Measurements from ENCODE around the gene MMEL1.
"Not testable (repeated sequence)": the region's sequence is repeated elsewhere in the genome, so short reads cannot be mapped to it uniquely, and the experiment has no call there.

MMEL1 gene

DNA sequence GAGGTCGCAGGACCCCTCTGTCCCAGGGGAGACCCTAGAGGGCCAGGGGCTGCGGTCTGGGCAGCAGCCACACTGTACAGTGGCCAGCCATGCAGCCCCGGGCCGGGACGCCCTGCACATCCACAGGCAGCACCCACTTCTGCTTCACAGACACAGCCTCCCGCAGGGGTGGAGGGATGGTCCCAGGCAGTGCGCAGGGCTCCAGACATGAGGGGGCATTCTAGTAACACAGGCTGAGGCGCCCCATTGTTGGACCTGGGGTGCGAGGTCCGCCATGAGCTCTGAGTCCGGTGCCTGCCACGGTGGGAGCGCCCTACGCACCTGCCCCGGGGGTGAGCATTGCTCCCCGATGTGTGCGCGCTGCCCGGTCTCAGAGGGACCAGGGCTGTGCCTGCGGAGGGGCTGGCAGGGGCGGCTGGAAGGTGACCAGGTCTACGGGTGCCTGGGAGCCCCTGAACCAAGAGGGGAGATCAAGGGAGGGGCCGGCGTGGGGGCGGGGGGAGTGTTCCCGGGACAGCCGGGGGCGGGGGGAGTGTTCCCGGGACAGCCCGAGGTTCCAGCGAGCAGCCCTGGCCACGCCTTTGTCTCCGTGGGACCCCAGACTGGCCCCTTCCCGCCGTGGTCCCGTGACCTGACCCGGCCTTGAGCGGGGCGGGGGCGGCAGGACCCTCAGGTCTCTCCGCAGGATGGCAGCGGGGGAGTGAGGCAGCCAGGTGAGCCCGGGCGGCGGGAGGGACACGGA lies 4.5 kb downstream of the MMEL1 start:
- no peak for DNase-seq (ENCODE audit: low spot score)

DNA sequence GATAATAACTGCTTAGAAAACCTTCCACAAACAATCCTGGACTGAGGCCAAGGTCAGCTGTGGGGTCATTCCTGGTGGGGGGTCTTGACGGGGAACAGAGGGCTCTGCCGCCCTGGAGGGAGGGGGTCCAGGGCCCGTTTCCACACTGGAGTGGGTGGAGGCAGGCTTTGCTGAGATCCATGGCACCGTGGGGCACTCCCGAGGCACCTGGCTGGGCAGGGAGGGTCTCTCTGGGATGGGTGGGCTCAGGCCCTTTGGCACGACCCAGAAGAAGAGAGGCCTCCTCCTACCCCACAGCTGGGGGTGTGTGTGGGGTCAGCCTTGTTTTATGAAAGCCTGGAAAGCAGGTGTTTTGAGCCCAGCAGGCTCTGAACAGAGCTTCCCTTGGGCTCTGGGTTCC lies 5.1 kb downstream of the MMEL1 start:
- no peak for DNase-seq (ENCODE audit: low spot score)

DNA sequence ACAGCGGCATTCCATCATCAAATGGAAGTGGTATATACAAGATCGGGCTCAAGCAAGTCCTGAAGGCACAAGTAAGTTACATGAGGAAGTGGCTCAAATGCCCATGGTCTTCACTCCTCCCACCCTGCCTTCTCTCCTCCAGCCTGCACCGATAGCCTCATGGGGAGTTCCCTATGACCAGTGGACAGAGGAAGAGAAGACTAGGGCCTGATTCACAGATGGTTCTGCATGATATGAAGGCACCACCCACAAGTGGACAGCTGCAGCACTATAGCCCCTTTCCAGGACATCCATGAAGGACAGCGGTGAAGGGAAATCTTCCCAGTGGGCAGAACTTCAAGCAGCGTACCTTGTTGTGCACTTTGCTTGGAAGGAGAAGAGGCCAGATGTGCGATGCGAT lies 7.1 kb downstream of the MMEL1 start:
- DNase-seq (ENCODE audit: low spot score) = not testable (repeated sequence)

DNA sequence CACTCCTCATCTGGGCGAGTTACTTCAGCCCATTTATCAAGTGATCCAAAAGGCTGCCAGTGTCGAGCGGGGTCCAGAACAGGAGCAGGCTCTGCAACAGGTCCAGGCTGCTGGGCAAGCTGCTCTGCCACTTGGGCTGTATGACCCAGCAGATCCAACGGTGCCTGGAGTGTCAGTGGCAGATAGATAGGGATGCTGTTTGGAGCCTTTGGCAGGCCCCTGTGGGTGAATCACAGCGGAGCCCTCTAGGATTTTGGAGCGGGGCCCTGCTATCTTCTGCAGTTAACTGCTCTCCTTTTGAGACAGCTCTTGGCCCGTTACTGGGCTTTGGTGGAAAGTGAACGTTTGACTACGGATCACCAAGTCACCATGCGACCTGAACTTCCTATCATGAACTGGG lies 7.5 kb downstream of the MMEL1 start:
- no peak for DNase-seq (ENCODE audit: low spot score)

DNA sequence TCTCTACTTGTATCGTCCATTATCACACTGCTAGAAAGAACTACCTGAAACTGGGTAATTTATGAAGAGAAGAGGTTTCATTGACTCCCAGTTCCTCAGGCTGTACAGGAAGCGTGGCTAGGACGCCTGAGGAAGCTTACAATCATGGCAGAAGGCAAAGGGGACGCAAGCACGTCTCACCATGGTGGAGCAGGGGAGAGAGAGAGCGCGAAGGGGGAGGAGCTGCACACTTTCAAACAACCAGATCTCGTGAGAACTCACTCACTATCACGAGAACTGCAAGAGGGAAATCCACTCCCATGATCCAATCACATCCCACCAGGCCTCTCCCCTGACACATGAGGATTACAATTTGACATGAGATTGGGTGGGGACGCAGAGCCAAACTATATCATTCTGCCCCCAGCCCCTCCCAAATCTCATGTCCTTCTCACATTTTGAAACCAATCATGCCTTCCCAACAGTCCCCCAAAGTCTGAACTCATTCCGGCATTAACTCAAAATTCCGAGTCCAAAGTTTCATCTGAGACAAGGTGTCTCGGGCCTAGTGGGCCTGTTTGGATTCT lies 8.0 kb downstream of the MMEL1 start:
- DNase-seq (ENCODE audit: low spot score) = no peak

DNA sequence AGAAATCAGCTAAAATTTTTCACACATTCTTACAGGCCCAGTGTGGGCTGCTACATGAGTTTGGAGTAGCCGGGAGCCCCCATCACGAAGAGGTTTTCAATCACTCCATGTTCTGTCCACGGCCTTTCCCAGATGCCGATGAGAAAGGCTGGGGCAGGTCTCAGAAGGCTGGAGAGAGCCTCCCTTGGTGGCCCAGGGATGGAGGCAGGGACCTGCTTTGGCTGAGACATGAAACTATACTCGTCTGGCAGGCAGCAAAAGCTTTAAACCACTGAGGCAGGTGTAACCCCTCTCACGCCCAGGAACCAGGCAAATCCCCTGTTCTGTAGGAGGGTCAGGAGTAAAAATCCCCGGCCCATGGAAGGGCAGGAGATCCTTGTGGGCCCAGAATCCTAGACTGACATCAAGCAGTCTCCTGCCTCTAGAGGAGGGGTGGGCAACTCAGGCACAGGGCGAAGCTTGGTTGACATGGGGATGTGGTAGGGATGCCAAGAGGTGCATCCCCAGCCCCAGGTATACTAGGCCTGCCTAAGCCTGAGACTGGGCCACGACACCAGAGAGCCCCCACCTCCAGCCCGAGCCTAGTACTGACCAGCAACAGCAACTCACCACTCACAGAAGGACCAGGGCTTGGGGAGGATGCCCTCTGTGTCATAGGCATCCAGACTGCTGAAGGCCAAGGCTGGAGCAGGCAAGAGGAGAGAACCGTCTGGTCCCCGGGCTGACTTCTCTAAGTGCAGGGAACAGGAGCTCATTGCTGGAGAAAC lies 9.1 kb downstream of the MMEL1 start:
- DNase-seq (ENCODE audit: low spot score) = no peak

DNA sequence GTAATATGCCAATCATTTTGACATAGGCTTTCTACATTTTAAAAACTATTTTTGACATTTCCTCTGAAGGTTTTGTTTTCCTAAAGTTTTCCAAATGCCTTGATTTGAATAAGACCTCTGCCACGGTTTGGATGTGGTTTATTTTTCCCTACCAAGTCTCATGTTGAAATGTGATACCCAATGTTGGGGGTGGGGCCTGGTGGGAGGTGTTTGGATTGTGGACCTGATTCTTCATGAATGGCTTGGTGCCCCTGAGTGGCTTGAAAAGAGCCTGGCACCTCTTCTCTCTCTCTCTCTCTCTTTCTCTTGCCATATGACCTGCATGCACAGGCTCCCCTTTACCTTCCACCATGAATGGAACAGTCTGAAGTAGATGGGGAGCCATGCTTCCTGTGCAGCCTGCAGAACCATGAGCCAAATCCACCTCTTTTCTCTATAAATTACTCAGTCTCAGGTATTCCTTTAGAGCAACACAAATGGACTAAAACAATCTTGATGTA lies 14.8 kb downstream of the MMEL1 start:
- no peak for DNase-seq (ENCODE audit: low spot score)

DNA sequence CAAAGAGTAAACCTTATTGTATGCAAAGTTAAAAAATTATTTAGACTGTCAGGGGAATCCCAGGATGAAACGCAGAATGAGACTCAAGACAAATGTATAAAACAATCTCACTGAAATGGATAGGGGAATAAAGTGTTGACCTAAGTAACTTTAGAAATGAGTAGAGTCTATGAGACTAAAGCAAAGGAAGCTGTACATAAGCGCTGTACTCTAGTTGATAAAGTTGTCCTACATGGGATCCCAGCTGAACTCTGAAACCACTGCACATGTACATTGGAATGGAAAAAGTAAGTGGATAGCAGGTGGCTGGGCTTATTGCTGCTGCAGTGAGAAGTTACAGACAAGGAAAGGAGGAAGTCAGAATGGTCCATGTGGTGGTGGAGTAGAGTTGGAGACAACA lies 18.7 kb downstream of the MMEL1 start:
- DNase-seq (ENCODE audit: low spot score) = no peak

DNA sequence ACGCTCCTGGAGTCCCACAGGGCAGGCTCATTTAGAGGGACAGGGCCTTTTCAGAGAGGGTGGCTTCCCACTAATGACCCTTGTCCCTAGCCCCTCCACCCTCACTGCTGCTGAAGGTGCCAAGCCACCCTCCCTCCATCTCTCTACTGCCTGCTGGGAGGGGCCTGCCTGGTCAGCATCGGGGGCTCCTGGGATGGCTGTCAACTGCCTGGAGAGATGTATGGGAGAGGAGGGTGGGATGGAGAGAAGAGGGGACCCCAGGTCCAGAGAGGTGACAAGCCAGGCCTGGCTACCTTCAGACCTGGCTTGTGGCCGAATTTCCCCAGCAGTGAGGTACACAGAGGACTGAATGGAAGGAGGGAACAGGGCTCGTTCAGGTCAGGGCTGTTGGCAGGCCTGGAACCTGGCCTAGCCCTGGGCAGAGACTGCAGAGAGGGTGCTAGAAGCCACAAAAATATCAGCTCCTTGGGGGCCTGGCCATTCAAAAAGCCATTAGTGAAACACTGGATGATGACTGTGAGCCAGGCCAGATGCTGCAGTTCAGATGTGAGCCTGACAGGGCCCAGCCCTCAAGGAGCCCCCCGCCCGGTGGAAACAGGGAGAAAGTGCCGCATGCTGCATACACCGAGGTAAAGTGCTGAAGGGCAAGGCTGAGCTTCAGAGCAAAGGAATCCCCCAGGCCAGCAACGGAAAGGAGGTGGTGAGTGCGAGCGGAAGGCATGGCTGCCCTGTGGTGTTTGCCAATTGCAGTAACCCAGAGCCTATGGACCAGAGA lies 20.0 kb downstream of the MMEL1 start:
- DNase-seq (ENCODE audit: low spot score) = no peak

DNA sequence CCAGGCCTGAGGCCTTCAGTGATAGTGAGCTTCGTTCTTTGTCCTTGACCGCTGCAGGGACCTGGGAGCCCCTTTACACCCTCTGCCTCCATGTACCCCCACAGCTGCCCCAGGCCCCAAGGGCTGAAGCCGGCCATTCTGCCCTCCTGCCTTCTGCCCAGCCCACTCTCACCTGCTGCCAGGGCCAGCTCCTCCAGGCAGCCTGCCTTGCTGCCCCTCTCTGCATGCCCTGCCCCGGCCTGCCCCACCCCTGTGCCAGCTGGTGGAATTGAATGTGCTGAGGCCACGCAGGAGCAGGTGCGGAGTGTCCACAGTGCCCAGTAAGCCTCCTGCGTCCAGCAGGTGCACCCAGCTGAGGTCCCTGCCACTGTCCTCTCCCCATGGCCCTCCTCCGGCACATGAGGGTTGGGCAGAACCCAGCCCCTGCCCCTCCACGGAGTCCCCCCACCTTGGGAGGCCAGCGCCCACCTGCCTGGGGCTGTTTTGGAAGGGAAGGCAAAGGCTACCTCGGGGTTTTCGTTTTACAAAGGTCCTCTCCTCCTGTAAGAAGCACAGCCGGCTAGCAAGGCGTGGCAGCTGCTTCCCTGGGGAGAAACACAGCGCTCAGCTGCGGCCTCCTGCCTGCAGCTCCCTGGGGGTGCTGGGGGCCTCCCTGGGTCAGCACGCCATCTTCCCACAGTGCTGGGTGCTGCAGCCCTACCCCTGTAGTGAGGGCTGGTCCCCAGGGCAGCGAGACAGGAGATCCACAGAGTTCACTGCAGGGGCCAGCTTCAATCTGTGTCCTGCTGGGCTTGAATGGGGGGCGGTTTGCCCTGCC lies 21.0 kb downstream of the MMEL1 start:
- DNase-seq (ENCODE audit: low spot score) = no peak

DNA sequence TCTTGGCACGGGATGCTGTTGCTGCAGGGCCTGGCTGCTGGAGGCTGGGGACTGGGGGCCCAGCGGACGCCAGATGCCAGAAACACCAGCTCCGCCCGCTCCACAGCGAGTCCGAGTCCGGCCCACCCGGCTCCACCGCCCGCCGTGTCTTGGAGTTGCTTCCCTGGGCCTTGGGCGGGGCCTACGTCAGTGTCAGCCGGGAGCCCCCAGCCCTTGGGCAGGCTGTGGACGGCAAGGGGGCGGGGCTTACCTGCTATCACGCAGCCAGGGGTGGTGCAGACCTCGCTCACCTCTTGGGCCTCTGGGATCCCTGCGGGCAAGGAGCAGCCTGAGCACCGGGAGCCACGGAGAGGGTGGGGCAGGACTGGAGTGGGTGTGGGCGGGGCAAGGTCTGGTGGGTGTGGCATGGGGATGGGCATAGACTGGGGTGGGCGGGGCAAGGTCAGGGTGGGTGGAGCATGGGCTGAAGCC lies 21.8 kb downstream of the MMEL1 start:
- no peak for DNase-seq (ENCODE audit: low spot score)

DNA sequence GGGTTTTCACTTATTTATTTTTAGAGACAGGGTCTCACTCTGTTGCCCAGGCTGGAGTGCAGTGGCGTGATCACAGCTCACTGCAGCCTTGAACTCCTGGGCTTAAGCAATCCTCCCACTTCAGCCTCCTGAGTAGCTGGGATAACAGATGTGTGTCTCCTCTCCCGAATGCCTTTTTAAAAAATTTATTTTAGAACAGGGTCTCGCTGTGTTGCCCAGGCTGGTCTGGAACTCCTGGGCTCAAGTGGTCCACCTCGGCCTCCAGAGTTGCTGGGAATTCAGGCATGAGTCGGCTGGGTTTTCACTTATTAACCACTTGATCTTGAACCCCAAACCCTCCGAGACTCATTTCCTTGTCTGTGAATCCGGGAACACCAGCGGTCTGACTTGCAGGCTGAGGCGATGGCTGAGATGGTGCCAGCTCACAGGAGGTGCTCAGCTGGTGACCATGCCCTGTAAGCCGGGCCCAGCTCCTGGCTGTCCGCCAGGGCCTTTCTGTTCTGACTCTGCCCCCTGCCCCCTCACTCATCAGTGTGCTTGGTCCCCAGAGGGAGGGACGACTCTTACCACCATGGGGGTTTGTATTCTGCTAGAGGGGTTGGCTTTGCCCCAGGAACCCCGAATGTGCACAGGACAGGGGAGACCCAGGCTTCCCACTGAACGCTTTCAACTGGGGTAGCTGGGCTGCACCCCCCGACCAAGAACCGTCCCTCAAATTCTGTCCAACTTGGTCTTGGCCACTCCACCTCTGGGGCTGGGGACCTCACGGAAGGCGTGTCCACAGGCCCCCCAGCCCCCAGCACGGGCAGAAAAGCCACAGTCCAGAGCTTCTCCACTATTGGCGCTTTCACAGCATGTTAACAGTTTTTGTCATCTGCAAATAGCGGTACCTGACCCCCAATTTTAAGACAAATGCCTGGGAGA lies 22.5 kb downstream of the MMEL1 start:
- DNase-seq (ENCODE audit: low spot score) = no peak

DNA sequence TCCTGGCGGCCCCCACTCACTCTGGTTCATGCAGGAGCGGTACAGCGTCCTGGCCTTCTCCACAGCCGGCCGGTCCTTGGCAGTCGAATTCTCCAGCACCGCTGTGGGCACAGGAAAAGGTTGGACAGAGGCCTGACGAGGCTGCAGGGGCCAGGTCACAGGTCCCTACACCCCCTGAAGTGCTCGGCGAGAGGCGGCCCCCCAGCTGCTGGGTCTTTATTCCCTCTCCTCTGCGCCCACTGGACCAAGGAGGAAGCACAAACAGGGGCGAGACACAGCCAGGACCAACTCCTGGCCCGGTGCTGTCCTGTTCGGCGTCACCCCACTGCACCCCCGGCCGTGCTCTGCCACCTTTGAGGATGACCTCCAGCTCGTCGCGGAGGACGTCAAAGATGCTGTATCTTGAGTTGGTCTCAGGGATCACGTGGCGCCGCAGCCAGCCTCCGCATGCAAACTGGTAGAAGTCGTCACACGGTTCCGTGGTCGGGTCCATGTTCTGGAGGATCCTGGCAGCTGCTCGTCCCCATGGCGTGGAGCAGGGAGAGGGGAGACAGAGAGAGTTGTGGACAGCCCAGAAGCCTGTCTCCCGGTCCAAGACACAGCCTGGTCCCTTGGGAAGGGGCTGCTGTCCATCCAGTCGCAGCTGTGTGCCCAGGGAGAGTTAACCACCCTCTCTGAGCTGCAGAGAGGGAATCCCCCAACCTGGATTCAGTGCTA lies 23.3 kb downstream of the MMEL1 start:
- no peak for DNase-seq (ENCODE audit: low spot score)

DNA sequence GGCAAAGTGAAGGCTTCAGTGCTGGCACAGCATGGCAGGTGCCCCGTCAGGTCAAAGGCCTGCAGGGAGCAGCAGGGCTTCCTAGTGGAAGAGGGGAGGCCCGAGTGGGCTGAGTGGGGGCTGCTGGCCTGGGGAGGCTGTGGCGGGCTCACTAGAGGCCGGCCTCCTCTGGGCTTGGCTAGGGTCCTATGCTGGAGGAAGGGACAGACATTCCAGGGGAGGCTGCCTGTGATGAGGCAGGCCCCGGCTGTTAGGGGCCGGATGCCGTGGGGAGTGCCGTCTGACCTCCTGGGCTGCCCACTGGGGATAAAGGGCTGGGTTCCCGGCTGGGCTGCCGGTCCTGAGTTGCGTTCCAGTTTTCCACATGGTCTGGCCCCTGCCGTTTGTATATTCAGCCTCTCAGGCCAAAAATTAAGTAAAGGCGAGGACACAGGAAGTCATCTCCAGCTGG lies 25.1 kb downstream of the MMEL1 start:
- DNase-seq (ENCODE audit: low spot score) = no peak

DNA sequence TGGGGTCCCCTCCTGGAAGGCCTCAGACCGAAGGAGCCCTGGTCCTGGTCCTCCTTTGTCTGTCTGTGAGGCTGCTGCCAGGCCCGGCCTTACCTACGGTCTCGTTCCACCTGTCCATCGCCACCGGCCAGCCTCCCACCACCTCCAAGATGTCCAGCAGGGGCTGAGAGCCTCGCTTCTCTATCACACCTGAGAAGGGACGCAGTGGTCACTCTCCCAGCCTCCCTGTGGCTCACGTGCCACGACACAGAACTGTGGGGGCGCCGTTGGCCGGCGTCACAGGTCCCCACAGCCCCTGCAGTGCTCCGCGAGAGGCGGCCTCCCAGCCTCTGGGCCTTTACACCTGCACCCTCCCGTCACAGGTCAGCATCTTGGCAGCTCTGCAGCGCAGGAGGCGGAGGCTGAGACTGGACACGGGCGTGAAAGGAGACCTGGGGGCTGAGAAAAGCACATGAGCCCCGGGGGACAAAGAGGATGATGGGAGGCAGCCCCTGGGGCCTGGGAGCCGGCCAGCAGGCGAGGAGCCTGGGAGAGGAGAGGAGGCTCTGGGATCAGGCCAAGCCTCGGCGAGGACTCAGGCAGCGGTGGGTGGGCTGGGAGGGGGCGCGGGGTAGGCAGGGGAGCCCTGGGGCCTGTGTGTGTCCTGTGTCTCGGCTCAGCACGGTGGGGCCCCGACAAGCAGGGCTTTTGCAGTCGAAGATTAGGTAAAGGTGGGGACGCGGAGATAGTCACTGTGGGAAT lies 25.8 kb downstream of the MMEL1 start:
- DNase-seq (ENCODE audit: low spot score) = no peak

DNA sequence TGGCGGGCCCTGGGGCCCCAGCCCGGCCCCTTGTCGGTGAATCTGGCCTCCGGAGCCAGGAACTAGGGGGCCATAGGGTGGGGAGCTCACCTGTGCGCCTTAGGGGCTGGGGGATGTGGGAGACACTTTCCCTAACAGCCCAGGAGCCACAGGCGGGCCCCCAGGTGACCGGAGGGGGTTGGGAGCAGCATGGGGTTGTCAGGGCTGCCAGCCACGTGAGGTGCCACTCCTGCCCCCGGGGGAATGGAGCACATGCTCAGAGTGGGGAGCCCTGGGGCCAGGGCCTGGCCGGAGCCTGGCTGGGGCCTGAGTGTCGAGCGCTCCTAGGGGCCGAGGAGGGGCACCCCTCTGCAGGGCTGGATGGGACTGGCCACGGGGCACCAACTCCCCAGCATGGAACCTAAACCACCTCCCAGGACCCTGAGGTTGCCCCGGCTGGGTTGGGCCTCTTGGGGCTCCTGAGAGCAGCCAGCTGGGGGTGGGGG lies 26.4 kb downstream of the MMEL1 start:
- DNase-seq (ENCODE audit: low spot score) = no peak

DNA sequence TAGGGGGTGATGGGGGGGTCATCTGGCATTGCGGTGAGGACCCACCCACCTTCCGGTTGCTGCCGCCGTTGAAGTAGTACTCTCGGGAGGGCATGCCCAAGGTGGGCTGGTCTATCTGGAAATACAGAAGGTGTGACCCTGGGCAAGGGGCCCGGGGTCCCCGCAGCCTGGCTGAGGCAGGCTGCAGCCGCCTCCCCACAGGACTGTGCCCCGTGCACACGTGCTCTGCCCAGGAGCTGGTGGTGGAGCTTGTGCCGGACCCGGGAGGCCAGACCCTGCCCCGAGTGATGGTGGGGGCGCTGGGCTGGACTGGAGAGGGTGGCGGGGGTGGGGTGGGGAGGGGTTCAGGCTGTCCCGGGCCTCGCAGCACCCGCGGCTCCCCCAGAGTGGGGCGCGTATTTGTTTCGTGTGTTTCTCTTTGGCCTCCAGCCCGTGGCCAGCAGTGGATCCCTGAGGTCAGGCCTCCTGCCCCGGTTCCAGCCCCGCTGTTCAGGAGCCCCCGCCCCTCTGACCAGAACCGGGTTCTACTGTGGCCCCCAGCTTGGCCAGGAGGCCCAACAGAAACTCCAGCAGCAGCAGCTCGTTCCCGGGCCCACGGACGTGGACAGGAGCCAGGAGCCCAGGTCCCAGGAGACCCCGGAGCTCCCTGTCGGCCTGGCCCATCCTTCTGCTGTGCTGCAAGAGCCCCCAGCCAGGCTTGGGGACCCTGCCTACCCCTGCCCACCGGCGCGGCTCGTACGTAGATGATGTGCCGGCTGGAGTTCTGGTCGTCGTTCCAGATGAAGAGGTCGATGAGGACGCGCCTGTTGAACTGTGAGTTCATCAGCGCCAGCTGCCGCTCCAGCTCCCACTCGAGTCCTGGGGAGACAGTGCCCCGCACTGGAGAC lies 27.1 kb downstream of the MMEL1 start:
- no peak for DNase-seq (ENCODE audit: low spot score)
